ENCODE results near the gene BCAR1.

The BCAR1 gene

DNA sequence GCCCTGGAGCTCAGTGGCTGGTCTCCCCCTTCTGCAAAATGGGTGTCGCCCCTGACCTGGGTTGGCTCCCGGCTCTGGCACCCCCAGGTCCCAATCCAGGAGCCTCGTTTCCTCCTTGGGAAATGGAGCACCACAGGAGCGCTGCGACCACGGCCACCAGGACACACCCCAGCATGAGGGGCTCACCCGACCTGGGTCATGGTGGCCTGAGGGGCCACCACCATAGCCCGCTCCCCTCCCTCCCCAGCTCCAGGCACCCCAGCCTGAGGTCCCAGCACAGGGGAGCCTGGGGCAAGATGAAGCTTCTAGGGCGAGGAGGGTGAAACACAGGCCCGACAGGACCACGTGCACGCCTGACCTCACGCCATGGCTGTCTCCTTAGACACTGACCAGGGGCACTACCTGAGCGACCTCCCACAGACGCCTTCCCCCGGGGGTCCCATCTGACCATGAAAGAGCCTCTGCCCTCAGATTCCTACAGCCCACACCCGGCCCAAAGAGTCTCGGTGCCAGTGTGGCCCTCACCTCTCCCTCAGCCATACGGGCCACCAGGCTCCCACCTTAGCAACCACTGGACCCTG, 11.8 kb downstream of the BCAR1 start:
- DNase-seq (ENCODE audit: low spot score): no peak

DNA sequence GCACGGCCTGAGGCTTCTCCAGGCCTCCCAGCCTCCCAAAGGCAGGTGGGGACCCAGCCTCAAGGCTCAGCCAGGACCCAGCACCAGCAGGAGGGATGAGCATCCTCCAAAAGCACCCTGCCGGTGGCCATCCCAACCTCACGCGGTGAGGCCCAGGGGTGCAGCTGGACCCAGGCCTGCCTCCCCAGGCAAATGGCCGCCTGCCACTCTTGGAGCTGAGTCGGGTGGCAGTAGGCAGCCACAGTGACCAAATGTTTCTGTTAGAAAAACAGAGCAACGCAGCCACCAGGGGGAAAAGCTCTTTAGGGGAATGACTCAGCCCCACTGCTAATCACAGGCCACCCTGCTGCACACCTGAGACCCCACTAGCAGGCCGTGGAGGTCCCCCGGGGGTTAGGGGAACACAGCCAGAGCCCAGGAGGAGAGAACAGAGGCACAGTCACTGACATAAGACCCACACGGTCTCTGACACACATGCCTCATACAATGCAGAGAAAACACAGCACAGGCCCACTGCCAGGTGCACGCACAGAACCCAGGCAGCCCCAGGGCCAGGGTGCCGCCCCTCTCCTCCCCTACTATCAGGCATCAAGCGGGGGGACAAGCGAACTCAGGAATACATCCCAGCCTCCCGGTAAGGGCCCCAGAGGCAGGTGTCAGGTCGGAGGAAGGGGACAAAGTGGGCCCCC, 12.4 kb downstream of the BCAR1 start:
- DNase-seq (ENCODE audit: low spot score): no peak

DNA sequence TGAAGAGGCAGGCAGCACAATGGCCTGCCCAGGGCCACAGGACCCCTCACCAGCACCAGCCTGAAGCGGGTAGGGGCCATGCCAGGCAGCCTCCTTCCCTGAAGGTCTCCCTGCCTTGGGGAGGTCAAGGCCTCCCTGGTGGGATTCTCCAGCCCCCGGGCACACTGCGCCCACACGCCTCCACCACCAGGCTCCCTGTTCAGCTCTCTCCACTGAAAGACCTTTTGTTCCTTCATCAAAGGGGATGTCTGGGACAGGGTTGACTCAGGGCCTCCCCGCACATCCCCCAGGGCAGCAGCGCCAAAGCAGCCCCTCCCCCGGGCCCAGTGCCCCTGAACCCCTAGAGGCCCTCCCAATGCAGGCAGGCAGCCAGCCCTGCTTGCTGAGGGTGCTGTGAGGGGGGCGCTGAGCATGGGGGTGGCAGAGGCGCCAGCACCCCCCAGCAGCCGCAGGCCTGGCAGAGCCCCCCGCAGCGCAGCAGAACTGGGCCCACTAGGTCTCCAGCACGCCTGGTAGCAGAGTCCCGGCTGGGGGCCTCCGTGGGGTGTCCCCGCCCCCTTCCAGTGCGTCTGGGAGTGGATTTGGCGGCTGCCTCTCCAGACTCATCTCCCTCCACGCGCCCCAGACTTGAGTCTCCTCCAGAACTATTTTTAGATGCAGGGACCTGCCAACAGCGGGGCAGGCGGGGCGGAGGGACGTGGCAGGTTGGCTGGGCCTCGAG, 13.1 kb downstream of the BCAR1 start:
- no peak for DNase-seq (ENCODE audit: low spot score)

DNA sequence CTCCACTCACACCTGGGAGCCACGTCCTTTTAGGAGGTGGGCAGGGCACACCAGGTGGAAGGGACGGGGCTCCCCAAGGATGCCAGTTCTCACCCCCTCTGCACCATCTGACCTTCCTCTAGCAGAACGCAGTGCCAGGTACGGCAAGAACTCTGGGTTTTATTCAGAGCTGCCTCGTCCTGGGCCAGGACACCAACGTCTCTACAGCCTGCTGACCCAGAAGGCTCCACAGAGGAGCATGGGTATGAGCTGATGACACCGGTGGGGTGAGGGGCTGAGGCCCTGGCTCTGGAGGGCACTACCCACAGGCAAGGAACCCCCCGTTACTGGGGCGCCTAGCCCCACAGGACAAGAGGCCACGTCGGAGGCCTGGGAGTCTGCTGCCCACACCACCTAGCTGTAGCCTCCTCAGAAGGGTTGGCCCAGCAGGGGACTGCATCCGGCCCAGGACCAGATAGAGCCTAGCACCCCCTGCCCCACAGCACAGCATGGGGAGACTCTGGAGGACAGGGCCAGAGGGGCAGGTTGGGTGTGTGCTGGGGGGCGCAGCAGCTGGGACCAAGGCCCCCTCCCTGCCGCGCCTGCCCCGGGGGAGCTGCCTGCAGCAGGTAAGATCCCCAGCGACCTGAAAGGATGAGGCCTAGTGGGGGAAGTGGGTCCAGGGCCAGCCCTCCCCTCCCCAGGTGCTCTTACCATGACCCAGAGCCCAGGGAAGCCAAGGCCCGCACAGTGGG, 13.9 kb downstream of the BCAR1 start:
- DNase-seq (ENCODE audit: low spot score): no peak

DNA sequence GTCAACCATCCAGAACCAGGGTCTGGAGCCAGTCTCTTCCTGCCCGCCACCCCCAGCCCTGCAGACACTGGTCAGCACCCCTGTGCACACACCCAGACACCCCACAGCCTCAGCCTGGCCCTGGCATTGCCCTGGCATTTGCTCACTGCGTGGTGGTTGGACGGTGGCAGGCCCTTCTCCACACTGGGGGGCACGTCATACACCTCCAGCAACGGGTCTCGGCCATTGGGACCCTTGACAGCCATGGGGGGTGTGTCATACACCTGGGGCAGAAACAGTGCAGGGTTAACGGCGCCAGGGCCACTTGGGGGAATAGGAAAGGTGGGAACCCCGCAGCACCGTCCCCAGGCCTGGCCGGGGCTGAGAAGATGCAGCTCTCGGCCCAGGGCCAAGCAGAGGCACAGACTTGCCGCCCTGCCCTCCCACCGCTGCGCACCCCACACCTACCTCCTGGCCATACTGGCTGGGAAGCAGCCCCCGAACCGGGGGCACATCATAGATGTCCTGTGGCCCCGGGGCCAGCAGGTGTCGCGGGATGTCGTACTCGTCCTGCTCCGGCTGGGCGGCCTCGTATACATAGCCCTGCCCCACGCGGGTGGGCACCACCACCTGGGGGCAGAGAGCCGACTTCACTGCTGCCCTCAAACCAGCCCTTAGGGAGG, 14.6 kb downstream of the BCAR1 start:
- no peak for DNase-seq (ENCODE audit: low spot score)

DNA sequence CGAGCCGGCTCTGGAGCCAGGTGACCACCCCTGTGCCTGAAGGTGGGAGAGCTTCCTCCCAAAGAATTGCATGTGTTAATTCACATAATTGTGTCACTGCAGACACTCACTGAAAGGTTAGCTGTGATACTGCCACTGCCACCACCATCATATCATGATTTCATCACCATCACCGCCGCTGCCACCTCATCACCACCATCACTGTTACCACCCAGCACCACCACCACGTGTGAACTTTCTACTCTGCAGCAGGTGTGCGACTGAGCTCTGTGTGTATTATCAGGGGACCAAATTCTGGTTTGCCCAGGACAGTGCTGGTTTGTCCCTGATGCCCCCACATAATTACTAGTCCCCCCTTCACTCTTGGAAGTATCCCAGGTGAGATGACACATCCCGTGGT, 15.2 kb downstream of the BCAR1 start:
- DNase-seq (ENCODE audit: low spot score): no peak

DNA sequence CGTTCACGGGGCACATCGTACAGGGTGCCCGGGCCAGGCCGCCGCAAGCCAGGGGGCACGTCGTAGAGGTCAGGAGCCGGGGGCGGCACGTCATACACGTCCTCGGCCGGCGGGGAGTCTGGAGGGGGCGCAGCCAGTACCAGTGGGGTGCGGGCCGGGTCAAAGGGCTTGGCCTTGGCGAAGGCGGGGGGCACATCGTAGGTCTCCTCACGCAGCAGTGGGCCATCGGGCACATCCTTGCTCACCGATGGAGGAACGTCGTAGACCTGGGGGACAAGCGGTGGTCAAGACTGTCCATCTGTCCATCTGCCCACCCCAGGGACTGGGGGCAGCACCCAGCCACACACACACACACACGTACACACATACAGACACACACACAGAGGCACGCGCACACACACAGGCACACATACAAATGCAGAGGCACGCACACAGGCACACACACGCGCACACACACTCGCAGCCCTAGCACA, 15.7 kb downstream of the BCAR1 start:
- no peak for DNase-seq (ENCODE audit: low spot score)

DNA sequence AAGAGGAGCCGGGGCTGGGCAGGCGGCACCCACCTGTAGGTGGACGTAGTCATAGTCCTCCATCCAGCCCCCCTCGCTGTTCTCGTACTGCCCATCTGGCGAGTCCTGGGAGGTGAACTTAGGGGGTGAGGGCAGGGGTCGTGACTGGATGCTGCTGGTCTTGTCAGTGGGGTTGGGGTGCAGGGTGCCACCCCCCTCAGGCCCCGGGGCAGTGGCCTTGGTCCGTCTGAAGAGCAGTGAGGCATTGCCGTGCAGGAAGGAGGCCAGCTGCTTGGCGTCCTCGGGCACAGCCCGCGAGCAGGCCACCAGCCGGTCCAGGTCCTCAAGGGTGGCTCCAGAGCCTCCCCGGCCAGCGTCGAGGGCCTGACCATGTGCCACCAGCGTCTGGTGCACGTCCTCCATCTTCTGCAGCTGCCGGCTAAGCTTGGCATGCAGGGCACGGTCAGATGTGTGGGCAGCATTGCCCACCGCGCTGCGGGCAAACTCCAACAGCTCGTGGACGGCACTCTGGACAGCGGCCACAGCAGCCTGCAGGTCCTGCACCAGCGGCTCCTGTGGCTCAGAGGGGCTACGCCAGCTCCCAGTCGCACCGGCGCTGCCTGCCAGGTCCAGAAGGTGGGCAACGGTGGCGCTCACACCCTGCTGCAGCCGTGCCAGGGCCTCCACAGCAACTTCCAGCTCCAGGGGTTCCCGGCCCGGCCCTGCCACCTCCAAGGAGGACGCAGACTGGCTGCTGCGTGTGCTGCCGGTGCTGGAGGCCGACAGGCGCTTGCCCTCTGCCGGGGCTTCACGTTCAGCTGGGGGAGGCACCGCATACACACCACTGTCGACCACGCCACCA, 16.3 kb downstream of the BCAR1 start:
- no peak for DNase-seq (ENCODE audit: low spot score)

DNA sequence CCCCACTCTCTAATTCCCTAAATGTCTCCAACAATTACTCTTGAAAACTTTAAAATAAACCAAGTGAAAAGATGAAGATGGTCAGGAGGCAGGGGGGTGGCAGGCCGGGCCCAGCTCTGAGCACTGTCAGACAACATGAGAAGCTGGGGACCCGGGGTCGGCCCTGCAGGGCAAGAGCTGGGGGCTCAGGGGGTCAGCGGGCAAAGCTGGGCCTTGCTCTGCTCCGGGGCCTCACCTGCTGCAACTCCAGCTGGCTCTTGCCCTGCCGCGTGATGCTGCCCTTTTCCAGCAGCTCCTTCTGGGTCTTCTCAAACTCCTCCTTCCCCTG, 17.8 kb downstream of the BCAR1 start:
- DNase-seq (ENCODE audit: low spot score): no peak

DNA sequence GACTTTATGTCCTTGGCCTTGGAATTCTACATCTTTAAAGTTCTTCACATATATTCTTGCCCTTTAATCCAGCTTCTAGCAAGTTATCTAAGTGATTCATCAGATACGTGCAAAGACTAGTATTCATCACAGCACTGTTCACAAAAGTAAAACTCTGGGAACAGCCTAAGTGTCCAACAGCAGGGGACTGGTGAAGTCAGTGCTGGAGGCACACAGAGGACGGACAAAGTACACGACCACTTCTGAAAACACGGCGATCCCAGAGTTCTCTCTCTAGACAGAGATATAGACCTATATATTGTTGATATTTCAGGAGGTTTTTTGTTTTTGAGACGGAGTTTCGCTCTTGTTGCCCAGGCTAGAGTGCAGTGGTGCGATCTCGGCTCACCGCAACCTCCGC, 19.9 kb downstream of the BCAR1 start:
- no peak for DNase-seq (ENCODE audit: low spot score)

DNA sequence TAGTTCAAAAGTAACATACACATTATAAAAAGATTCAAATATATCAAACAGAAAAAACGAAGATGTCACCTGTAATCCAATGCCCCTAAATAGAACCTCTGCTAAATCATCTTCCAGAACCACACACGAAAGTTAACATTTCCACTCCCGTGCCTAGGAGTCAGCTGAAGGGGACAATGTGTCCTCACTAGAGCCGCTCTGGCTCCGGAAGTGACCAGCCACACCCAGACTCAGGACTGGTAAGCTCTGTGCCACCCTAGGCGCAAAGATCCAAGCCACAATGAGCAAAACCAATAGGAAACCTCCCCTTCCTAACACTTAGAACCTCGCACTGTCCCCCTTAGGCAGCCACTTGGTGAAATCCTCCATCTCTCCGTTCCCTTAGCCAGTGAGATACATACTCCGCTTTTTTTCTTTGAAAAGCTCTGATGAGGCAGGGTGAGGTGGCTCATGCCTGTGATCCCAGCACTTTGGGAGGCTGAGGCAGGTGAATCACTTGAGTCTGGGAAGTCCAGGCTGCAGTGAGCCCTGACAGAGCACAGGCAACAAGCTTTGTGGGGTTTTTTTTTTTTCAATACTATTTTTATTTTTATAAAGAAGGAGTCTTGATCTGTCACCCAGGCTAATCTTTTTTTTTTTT, 20.8 kb downstream of the BCAR1 start:
- DNase-seq (ENCODE audit: low spot score): no peak

DNA sequence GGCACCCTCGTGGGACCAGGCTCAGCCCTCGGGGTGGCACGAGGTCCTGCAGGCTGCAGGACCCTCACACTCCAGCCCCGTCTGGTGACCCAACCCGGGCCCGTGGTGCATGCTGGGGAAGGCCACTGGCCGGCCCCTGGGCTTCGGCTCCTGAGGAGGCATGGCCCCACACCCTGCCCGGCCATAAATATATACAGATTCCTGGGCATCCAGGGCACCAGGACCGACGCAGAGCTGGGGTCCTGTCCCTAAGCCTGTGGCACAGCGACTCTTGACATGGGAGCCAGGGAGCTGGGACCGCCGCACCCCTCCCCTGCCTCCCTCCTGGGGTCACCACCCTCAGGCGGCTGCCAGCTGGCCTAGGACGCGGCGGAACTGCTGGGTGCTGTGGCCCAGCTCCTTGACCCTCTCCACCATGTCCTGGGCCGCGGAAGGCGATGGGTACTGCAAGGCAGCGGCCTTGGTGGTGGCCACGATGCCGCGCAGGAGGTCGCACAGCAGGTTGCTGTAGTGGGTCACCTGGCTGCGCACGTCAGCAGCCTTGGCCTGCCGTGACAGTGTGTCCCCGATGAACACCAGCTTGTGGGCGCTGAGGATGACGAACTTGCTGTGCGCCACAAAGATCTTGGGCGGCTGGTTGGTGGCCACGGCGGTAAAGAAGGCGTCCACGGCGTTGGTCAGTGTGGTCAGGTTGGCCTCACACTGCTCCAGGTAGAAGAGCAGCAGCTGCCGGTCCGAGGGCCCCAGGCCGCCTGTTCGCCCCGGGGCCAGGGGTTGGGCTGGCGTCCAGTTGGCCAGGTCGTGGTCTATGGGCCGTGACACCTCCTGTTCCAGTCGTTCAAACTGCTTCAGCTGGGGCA, 22.0 kb downstream of the BCAR1 start:
- DNase-seq (ENCODE audit: low spot score): no peak

DNA sequence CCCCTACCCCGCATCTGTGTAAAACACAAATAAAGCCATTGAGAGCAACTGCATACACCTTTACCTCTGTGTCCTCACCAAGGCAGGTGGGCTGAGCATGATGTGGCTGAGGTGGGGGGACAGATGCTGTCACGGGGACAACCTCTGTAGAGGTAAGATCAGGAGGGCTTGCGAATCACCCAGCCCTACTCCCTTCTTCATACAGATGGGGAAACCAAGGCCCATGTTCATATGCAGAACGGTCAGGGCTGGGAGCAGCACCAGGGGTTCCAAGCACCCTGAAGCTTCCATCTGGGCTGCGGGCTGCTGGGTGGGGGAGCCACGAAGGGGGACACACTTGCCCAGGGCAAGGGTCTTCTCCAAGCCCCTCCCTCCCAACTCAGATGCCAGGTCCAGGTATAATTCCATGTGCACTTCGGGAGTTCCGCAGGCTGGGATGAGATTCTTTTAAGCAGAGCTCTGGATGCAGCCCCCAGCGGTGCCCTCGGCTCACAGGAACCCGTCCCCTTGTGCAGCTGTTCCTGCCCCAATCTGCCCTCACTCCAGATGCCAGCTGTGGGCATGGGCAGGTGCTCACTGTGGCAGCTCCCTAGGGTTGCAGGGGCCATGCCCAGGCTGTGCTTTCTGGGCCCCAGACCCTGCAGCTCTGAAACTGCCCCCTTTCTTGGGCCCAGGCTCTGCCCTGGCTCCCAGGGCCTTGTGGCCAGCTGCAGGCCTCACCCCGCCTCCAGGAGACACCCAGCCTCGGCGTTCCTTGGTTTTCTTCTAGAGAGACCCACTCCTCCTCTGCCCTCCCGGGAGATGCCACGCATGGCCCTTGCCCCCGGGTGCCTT, 23.1 kb downstream of the BCAR1 start:
- no peak for DNase-seq (ENCODE audit: low spot score)

DNA sequence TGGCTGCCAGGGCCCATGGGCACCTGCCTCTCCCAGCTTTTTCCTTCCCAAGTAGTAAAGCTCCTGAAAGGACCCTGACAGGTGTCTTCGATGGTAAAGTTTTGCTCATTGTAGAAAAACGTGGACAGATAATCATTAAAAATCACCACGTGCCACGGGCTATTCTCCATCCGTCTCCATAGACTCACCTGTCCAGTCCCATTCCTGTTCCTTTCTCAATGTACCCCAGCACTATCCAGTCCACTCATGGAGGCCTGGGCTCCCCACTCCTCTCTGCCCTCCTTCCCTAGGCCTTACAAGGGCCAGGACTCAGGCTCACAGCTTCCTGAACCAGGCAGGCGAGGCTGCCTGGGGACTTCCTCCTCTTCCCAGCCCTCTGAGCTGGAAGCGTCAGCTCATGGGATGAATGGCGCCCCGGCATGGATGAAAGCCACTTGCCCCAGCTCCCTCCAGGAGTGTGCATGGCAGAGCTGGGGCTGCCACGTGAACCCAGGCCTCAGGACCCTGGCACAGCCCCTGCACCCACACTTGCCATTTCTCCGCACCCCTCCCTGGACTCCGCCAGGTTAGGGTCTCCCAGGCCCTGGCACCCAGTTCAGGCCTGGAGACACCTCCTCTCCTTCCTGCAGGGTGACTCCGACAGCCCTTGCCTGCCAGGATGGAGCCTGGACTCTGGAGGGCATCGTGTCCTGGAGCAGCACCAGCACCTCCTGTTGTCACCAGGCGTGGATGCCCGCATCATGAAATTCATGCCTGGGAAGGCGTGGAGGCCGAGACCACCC, 23.9 kb downstream of the BCAR1 start:
- DNase-seq (ENCODE audit: low spot score): no peak

DNA sequence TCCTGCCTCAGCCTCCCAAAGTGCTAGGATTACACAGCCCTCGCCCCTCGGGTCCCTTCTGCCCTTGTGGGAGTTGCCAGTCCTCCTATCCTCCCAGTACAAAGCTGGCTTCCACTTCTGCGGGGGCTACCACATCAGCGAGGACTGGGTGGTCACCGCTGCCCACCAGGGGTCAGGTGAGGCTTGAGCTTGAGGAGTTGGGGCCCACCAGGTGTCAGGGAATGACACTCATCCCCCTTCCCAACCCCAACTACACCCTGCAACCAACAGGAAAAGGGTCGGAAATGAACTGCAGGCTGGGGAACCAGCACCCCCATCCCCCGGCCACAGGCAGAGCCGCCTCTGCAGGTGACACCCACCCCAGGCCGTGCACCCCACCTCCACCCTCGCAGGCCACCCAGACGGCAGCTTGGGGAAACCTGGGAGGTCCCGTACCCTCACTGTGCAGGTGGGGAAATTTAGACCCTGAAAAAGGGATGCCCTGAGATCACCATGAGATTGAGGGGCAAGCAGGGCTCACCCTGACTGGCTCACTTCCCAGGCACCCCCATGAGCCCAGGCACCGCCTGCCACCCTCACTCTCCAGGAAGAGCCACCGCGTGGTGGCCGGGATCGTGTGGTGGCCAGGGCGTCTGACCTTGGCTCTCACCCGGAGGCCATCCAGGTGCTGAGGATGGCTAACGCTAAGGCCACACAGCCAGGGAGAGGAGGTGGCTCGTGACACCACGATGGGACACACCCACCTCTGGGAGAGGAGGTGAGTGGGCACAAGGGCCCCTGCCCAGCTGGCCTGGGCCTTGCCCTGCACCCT, 24.7 kb downstream of the BCAR1 start:
- no peak for DNase-seq (ENCODE audit: low spot score)

DNA sequence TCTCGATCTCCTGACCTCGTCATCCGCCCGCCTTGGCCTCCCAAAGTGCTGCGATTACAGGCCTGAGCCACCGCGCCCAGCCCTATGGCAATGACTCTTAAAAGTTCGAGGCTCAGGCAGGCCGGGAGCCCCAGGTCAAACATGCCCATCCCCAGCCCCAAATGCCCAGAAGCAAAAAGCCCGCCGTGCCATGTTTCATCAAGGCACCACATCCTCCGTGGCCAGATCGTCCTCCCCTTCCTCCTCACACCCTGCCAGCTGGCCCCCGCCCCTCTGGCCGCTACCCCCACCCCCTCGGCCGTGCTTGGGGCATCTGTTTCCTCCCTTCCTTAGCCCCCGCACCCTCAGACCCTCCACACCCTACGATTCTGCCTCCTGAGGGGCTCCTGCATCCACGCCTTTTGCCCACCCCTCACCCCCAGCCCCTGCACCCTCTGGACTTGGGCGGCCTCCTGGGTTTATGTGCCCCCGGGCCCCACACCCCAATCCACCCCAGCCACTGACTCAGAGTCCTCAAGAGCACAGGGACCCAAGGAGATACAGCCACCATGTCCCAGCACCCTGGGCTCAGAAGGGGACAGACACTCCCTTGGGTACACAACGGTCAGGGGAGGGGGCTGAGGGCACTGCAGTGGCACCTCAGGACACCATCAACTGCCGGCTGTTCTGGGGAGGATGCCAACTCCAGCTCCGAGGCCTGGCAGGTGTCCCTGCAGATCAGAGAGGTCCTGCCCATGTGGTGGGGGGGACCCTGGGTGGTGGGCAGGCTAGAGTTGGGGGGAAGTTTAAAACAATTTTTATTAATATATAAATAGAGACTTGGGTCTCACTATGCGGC, 25.5 kb downstream of the BCAR1 start:
- no peak for DNase-seq (ENCODE audit: low spot score)
